Measurements from ENCODE around the gene RBM17.

The RBM17 gene

GRCh38 chr10:6128591-6129251, 39.9 kb downstream of the RBM17 start:
- H3K4me3 ChIP-seq (ENCODE audit: low read depth, low read length): no peak overlapping the region
- H3K9me3 ChIP-seq (ENCODE audit: control insufficient read depth, insufficient read depth, low read depth, low read length): no peaks in the 10 kb centered on the region
- H3K9ac ChIP-seq (ENCODE audit: low read length): no peak overlapping the region
- H3K27ac ChIP-seq (ENCODE audit: low read depth, low read length): no peak overlapping the region
- no peaks in the 10 kb centered on the region for H3K36me3 ChIP-seq (ENCODE audit: control insufficient read depth, insufficient read depth, low read length)
- H3K4me1 ChIP-seq (ENCODE audit: control insufficient read depth, insufficient read depth, low read length): peaks cover 21% of the 10 kb centered on the region
- H3K27me3 ChIP-seq (ENCODE audit: control insufficient read depth, insufficient read depth, low read length): no peaks in the 10 kb centered on the region

- no peak overlapping the region for H3K27ac ChIP-seq (ENCODE audit: low read depth, low read length)
- no peaks in the 10 kb centered on the region for H3K9me3 ChIP-seq (ENCODE audit: control insufficient read depth, insufficient read depth, low read depth, low read length)
- no peak overlapping the region for H3K9ac ChIP-seq (ENCODE audit: low read length)
- no peaks in the 10 kb centered on the region for H3K36me3 ChIP-seq (ENCODE audit: control insufficient read depth, insufficient read depth, low read length)
- no peaks in the 10 kb centered on the region for H3K27me3 ChIP-seq (ENCODE audit: control insufficient read depth, insufficient read depth, low read length)
- H3K4me3 ChIP-seq (ENCODE audit: low read depth, low read length): no peak overlapping the region
- peaks cover 21% of the 10 kb centered on the region for H3K4me1 ChIP-seq (ENCODE audit: control insufficient read depth, insufficient read depth, low read length)
Measured at GRCh38 chr10:6130848-6131470, 42.1 kb downstream of the RBM17 start.

- H3K9me3 ChIP-seq (ENCODE audit: control insufficient read depth, insufficient read depth, low read depth, low read length): no peaks in the 10 kb centered on the region
- no peak overlapping the region for H3K27ac ChIP-seq (ENCODE audit: low read depth, low read length)
- no peaks in the 10 kb centered on the region for H3K27me3 ChIP-seq (ENCODE audit: control insufficient read depth, insufficient read depth, low read length)
- no peaks in the 10 kb centered on the region for H3K36me3 ChIP-seq (ENCODE audit: control insufficient read depth, insufficient read depth, low read length)
- no peak overlapping the region for H3K4me3 ChIP-seq (ENCODE audit: low read depth, low read length)
- peaks cover 22% of the 10 kb centered on the region for H3K4me1 ChIP-seq (ENCODE audit: control insufficient read depth, insufficient read depth, low read length)
- H3K9ac ChIP-seq (ENCODE audit: low read length): no peak overlapping the region
Measured at GRCh38 chr10:6133331-6134098, 44.7 kb downstream of the RBM17 start.

- H3K27ac ChIP-seq (ENCODE audit: low read depth, low read length): no peak overlapping the region
- peaks cover 14% of the 10 kb centered on the region for H3K4me1 ChIP-seq (ENCODE audit: control insufficient read depth, insufficient read depth, low read length)
- H3K4me3 ChIP-seq (ENCODE audit: low read depth, low read length): no peak overlapping the region
- no peak overlapping the region for H3K9ac ChIP-seq (ENCODE audit: low read length)
- no peaks in the 10 kb centered on the region for H3K9me3 ChIP-seq (ENCODE audit: control insufficient read depth, insufficient read depth, low read depth, low read length)
- no peaks in the 10 kb centered on the region for H3K36me3 ChIP-seq (ENCODE audit: control insufficient read depth, insufficient read depth, low read length)
- H3K27me3 ChIP-seq (ENCODE audit: control insufficient read depth, insufficient read depth, low read length): no peaks in the 10 kb centered on the region
Measured at GRCh38 chr10:6134099-6134823, 45.4 kb downstream of the RBM17 start.

- H3K9ac ChIP-seq (ENCODE audit: low read length): no peak overlapping the region
- no peak overlapping the region for H3K4me3 ChIP-seq (ENCODE audit: low read depth, low read length)
- no peaks in the 10 kb centered on the region for H3K27me3 ChIP-seq (ENCODE audit: control insufficient read depth, insufficient read depth, low read length)
- peaks cover 15% of the 10 kb centered on the region for H3K4me1 ChIP-seq (ENCODE audit: control insufficient read depth, insufficient read depth, low read length)
- no peaks in the 10 kb centered on the region for H3K9me3 ChIP-seq (ENCODE audit: control insufficient read depth, insufficient read depth, low read depth, low read length)
- no peaks in the 10 kb centered on the region for H3K36me3 ChIP-seq (ENCODE audit: control insufficient read depth, insufficient read depth, low read length)
- H3K27ac ChIP-seq (ENCODE audit: low read depth, low read length): no peak overlapping the region
Measured at GRCh38 chr10:6135039-6135438, 46.2 kb downstream of the RBM17 start.

- H3K27me3 ChIP-seq (ENCODE audit: control insufficient read depth, insufficient read depth, low read length): no peaks in the 10 kb centered on the region
- H3K27ac ChIP-seq (ENCODE audit: low read depth, low read length): no peak overlapping the region
- no peak overlapping the region for H3K9ac ChIP-seq (ENCODE audit: low read length)
- no peaks in the 10 kb centered on the region for H3K36me3 ChIP-seq (ENCODE audit: control insufficient read depth, insufficient read depth, low read length)
- no peak overlapping the region for H3K4me3 ChIP-seq (ENCODE audit: low read depth, low read length)
- peaks cover 21% of the 10 kb centered on the region for H3K4me1 ChIP-seq (ENCODE audit: control insufficient read depth, insufficient read depth, low read length)
- H3K9me3 ChIP-seq (ENCODE audit: control insufficient read depth, insufficient read depth, low read depth, low read length): no peaks in the 10 kb centered on the region
Measured at GRCh38 chr10:6135589-6136168, 46.8 kb downstream of the RBM17 start.

- peaks cover 29% of the 10 kb centered on the region for H3K4me1 ChIP-seq (ENCODE audit: control insufficient read depth, insufficient read depth, low read length)
- H3K27me3 ChIP-seq (ENCODE audit: control insufficient read depth, insufficient read depth, low read length): peaks cover 3% of the 10 kb centered on the region; the same call in 1 of the 2 replicates
- H3K36me3 ChIP-seq (ENCODE audit: control insufficient read depth, insufficient read depth, low read length): no peaks in the 10 kb centered on the region
- H3K4me3 ChIP-seq (ENCODE audit: low read depth, low read length): no peak overlapping the region
- H3K27ac ChIP-seq (ENCODE audit: low read depth, low read length): no peak overlapping the region
- H3K9me3 ChIP-seq (ENCODE audit: control insufficient read depth, insufficient read depth, low read depth, low read length): no peaks in the 10 kb centered on the region
- H3K9ac ChIP-seq (ENCODE audit: low read length): no peak overlapping the region
Measured at GRCh38 chr10:6136215-6137201, 47.7 kb downstream of the RBM17 start.

- Histone ChIP-seq H3K27ac (ENCODE audit: low read depth, low read length) (no peak overlapping the region), H3K36me3 (ENCODE audit: control insufficient read depth, insufficient read depth, low read length) (no peaks in the 10 kb centered on the region), H3K4me1 (ENCODE audit: control insufficient read depth, insufficient read depth, low read length) (peaks cover 29% of the 10 kb centered on the region), H3K27me3 (ENCODE audit: control insufficient read depth, insufficient read depth, low read length) (peaks cover 5% of the 10 kb centered on the region), H3K9ac (ENCODE audit: low read length) (no peak overlapping the region), H3K9me3 (ENCODE audit: control insufficient read depth, insufficient read depth, low read depth, low read length) (no peaks in the 10 kb centered on the region), H3K4me3 (ENCODE audit: low read depth, low read length) (no peak overlapping the region)
Measured at GRCh38 chr10:6138456-6138855, 49.6 kb downstream of the RBM17 start.

GRCh38 chr10:6139470-6139869, 50.6 kb downstream of the RBM17 start:
- H3K4me1 ChIP-seq (ENCODE audit: control insufficient read depth, insufficient read depth, low read length): peaks cover 26% of the 10 kb centered on the region
- no peak overlapping the region for H3K27ac ChIP-seq (ENCODE audit: low read depth, low read length)
- H3K9me3 ChIP-seq (ENCODE audit: control insufficient read depth, insufficient read depth, low read depth, low read length): no peaks in the 10 kb centered on the region
- no peak overlapping the region for H3K9ac ChIP-seq (ENCODE audit: low read length)
- H3K27me3 ChIP-seq (ENCODE audit: control insufficient read depth, insufficient read depth, low read length): peaks cover 14% of the 10 kb centered on the region
- H3K36me3 ChIP-seq (ENCODE audit: control insufficient read depth, insufficient read depth, low read length): no peaks in the 10 kb centered on the region
- H3K4me3 ChIP-seq (ENCODE audit: low read depth, low read length): no peak overlapping the region

All from HUES6 (cell line).